Gastroesophageal sphincter (tissue), 3 donors: ENCODE data around the gene METTL16.

Experiments
- EP300 ChIP-seq: sonication (generic); formaldehyde crosslinking; IDR thresholded peaks from one replicate; pipeline ENCODE4 v1.6.1; 2017; ENCODE audit warnings: antibody characterized with exemption, mild to moderate bottlenecking
- POLR2A ChIP-seq, 2 donors: fragments of 450-650 bp; IDR thresholded peaks; one replicate each; pipeline ENCODE4 v1.6.1; 2017; ENCODE audit warnings: antibody characterized with exemption in 2 of 2, mild to moderate bottlenecking in 2 of 2, moderate library complexity in 1 of 2
- POLR2AphosphoS5 ChIP-seq: sonication (generic); formaldehyde crosslinking; IDR thresholded peaks from one replicate; pipeline ENCODE4 v1.6.1; 2017; ENCODE audit warnings: antibody characterized with exemption
- TF ChIP-seq, protein P1 (sequence below), 4 experiments: fragments of 200-600 bp in 2 of 4; fragments of 450-650 bp in 2 of 4; sonication (generic) in 1 of 4; IDR thresholded peaks; one replicate each; pipeline ENCODE4 v1.5.1; 2017 to 2019; ENCODE audit warnings: antibody characterized with exemption in 4 of 4, mild to moderate bottlenecking in 2 of 4, moderate library complexity in 2 of 4

DNA sequence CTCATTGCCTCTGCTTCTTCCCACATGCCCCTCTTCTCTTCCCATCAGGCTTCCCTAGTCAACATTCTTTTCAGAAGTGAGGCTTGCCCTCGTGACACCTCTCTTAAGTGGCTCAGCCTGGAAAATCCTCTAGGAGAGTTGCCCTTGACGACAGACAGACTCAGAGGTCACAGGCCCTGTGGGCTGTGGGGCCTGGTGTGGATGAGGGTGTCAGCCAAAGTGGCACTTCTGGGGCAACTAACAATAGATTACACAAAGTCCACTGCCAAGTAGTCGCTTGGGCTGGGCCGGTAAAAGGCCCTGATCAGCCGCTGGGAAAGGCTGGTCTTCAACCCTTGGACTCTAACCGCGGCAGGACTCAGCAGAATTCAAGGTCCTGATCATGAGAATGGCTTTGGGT lies 33.7 kb upstream of the METTL16 start:
- TF ChIP-seq, protein P1, sequence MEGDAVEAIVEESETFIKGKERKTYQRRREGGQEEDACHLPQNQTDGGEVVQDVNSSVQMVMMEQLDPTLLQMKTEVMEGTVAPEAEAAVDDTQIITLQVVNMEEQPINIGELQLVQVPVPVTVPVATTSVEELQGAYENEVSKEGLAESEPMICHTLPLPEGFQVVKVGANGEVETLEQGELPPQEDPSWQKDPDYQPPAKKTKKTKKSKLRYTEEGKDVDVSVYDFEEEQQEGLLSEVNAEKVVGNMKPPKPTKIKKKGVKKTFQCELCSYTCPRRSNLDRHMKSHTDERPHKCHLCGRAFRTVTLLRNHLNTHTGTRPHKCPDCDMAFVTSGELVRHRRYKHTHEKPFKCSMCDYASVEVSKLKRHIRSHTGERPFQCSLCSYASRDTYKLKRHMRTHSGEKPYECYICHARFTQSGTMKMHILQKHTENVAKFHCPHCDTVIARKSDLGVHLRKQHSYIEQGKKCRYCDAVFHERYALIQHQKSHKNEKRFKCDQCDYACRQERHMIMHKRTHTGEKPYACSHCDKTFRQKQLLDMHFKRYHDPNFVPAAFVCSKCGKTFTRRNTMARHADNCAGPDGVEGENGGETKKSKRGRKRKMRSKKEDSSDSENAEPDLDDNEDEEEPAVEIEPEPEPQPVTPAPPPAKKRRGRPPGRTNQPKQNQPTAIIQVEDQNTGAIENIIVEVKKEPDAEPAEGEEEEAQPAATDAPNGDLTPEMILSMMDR (IDR thresholded peaks at IDR 0.05) = no peak
- no peak for TF ChIP-seq POLR2A (IDR thresholded peaks at IDR 0.05)
- no peak for TF ChIP-seq EP300
- no peak for TF ChIP-seq POLR2AphosphoS5
